HG03342 (cell line): Measurements from ENCODE around the gene FBXL17.

Experiments
- ATAC-seq: cut with Tn5 transposase; IDR thresholded peaks from one replicate; pipeline ENCODE4 v1.9.1; 2021; ENCODE audit warnings: mild to moderate bottlenecking, moderate library complexity; ENCODE audit not compliant: unreplicated experiment

FBXL17 gene

GRCh38 chr5:108375768-108376167, 6.1 kb downstream of the FBXL17 start:
- no peak for ATAC-seq

- ATAC-seq: no peak
These were observed 8.5 kb downstream of the FBXL17 start for GRCh38 chr5:108373426-108373825.

- no peak for ATAC-seq
These were observed 9.5 kb downstream of the FBXL17 start for GRCh38 chr5:108372369-108372768.

GRCh38 chr5:108371263-108371662, 10.6 kb downstream of the FBXL17 start:
- ATAC-seq: no peak

- ATAC-seq: no peak
These were observed 12.7 kb downstream of the FBXL17 start for GRCh38 chr5:108369167-108369566.

- ATAC-seq: no peak
These were observed 14.1 kb downstream of the FBXL17 start for GRCh38 chr5:108367679-108368334.

GRCh38 chr5:108366500-108366899, 15.4 kb downstream of the FBXL17 start:
- ATAC-seq: no peak

GRCh38 chr5:108361771-108362170, 20.1 kb downstream of the FBXL17 start:
- no peak for ATAC-seq

- no peak for ATAC-seq
These were observed 20.7 kb downstream of the FBXL17 start for GRCh38 chr5:108361239-108361638.

- no peak for ATAC-seq
These were observed 21.6 kb downstream of the FBXL17 start for GRCh38 chr5:108360280-108360679.

- ATAC-seq: no peak
These were observed 25.6 kb downstream of the FBXL17 start for GRCh38 chr5:108356286-108356685.

- no peak for ATAC-seq
These were observed 28.8 kb downstream of the FBXL17 start for GRCh38 chr5:108353087-108353486.

GRCh38 chr5:108345541-108346171, 36.2 kb downstream of the FBXL17 start:
- peak; percentile 79 for ATAC-seq

GRCh38 chr5:108344103-108344822, 37.6 kb downstream of the FBXL17 start:
- no peak for ATAC-seq

GRCh38 chr5:108341866-108342265, 40.0 kb downstream of the FBXL17 start:
- no peak for ATAC-seq

- no peak for ATAC-seq
These were observed 41.8 kb downstream of the FBXL17 start for GRCh38 chr5:108340131-108340530.

GRCh38 chr5:108339220-108339619, 42.7 kb downstream of the FBXL17 start:
- ATAC-seq: no peak

- no peak for ATAC-seq
These were observed 47.7 kb downstream of the FBXL17 start for GRCh38 chr5:108334225-108334624.

GRCh38 chr5:108326982-108327381, 54.9 kb downstream of the FBXL17 start:
- no peak for ATAC-seq

GRCh38 chr5:108324886-108325285, 57.0 kb downstream of the FBXL17 start:
- ATAC-seq: no peak

- no peak for ATAC-seq
These were observed 60.6 kb downstream of the FBXL17 start for GRCh38 chr5:108321341-108321740.

- no peak for ATAC-seq
These were observed 61.7 kb downstream of the FBXL17 start for GRCh38 chr5:108320231-108320630.
